Left ventricle myocardium inferior (tissue), 1 donor: Measurements from ENCODE around the gene DNAL1. TPM values are rescaled to one million over a fixed set of nuclear protein-coding genes. Genes with fewer than 3 reads are reported as not detected.

ENCODE experiments used
- DNase-seq: peaks from one replicate; pipeline ENCODE4 v3.0.0-alpha.2; 2020
- H3K27ac ChIP-seq: fragments of 200-600 bp; replicated peaks from 2 replicates; pipeline ENCODE4 v1.8.0; 2021
- H3K27me3 ChIP-seq: fragments of 200-600 bp; 2 replicates; pipeline ENCODE4 v1.8.0; 2021; ENCODE audit warnings: low read depth
- H3K36me3 ChIP-seq: fragments of 200-600 bp; 2 replicates; pipeline ENCODE4 v1.8.0; 2021
- H3K4me1 ChIP-seq: fragments of 200-600 bp; 2 replicates; pipeline ENCODE4 v1.8.0; 2021
- H3K4me3 ChIP-seq: fragments of 200-600 bp; 2 replicates; pipeline ENCODE4 v1.8.0; 2021; ENCODE audit warnings: mild to moderate bottlenecking, moderate library complexity
- H3K9me3 ChIP-seq: fragments of 200-600 bp; replicated peaks from 2 replicates; pipeline ENCODE4 v1.8.0; 2021
- CTCF ChIP-seq: fragments of 200-600 bp; IDR thresholded peaks from 2 replicates; pipeline ENCODE4 v1.8.0; 2021; ENCODE audit warnings: antibody characterized with exemption, mild to moderate bottlenecking, borderline replicate concordance
- intact Hi-C: fragments of 100-400 bp; cut with micrococcal nuclease; formaldehyde crosslinking; loops from one replicate; pipeline ENCODE4 v1.11.0; 2022
- total RNA-seq: library from RNA; stranded (reverse); fragmentation: NEBNext Ultra II Directional; extraction: Animal tissue kit (Norgen Biotek cat#: 25700); gene quantifications from one replicate; pipeline ENCODE4 v1.2.1, GENCODE V29; 2021
- donor health status: DM: no; HTN: yes; CAD: no; lungs with severe emphysema.

DNAL1 gene
- total RNA-seq, 1 donor from 2014 or later: 15.2 TPM

GRCh38 chr14:73667854-73668253, 23.1 kb downstream of the DNAL1 start:
- DNase-seq: no peak
- intact Hi-C loops: no loop called here
- Histone ChIP-seq H3K27me3 (no peaks in the 10 kb centered on the region), H3K9me3 (no peaks in the 10 kb centered on the region), H3K36me3 (peaks cover 9% of the 10 kb centered on the region), H3K27ac (no peak overlapping the region), H3K4me3 (no peak overlapping the region), H3K4me1 (peaks cover 4% of the 10 kb centered on the region)
- no peak for TF ChIP-seq CTCF

GRCh38 chr14:73674986-73675385, 30.2 kb downstream of the DNAL1 start:
- H3K27me3 ChIP-seq: no peaks in the 10 kb centered on the region
- TF ChIP-seq CTCF: no peak
- intact Hi-C loops: no loop called here
- no peak overlapping the region for H3K27ac ChIP-seq
- DNase-seq: no peak
- peaks cover 31% of the 10 kb centered on the region for H3K36me3 ChIP-seq
- no peaks in the 10 kb centered on the region for H3K9me3 ChIP-seq
- no peak overlapping the region for H3K4me3 ChIP-seq
- no peaks in the 10 kb centered on the region for H3K4me1 ChIP-seq

- Histone ChIP-seq H3K4me1 (no peaks in the 10 kb centered on the region), H3K9me3 (no peaks in the 10 kb centered on the region), H3K27me3 (no peaks in the 10 kb centered on the region), H3K4me3 (no peak overlapping the region), H3K36me3 (peaks cover 28% of the 10 kb centered on the region), H3K27ac (no peak overlapping the region)
- no peak for DNase-seq
- no peak for TF ChIP-seq CTCF
- intact Hi-C loops: no loop called here
Measured at GRCh38 chr14:73678698-73679097, 33.9 kb downstream of the DNAL1 start.

GRCh38 chr14:73680821-73681220, 36.0 kb downstream of the DNAL1 start:
- H3K9me3 ChIP-seq: peaks cover 3% of the 10 kb centered on the region
- no peak overlapping the region for H3K27ac ChIP-seq
- peaks cover 14% of the 10 kb centered on the region for H3K36me3 ChIP-seq
- no peak for TF ChIP-seq CTCF
- no peak overlapping the region for H3K4me3 ChIP-seq
- no peaks in the 10 kb centered on the region for H3K27me3 ChIP-seq
- DNase-seq: no peak
- no peaks in the 10 kb centered on the region for H3K4me1 ChIP-seq
- intact Hi-C loops: no loop called here

- intact Hi-C loops: no loop called here
Measured at GRCh38 chr14:73684627-73685026, 39.8 kb downstream of the DNAL1 start.

More at GRCh38 chr14:73684627-73685026, 39.8 kb downstream of the DNAL1 start:
- no peak overlapping the region for H3K4me3 ChIP-seq
- DNase-seq: no peak
- no peaks in the 10 kb centered on the region for H3K4me1 ChIP-seq
- peaks cover 24% of the 10 kb centered on the region for H3K36me3 ChIP-seq
- no peak for TF ChIP-seq CTCF
- no peaks in the 10 kb centered on the region for H3K27me3 ChIP-seq
- no peak overlapping the region for H3K27ac ChIP-seq
- peaks cover 3% of the 10 kb centered on the region for H3K9me3 ChIP-seq
